Subcutaneous abdominal adipose tissue (tissue), 5 donors: ENCODE data around the gene COX19.
A peak's percentile ranks its signal among the peaks of the same experiment; 100 is the strongest.

Experiments used
- H3K27ac ChIP-seq: one replicate; pipeline ENCODE4 v1.7.0; 2013; ENCODE audit warnings: low read depth, mild to moderate bottlenecking, inconsistent platforms, low read length, moderate library complexity
- H3K27me3 ChIP-seq, 5 donors: one replicate each; pipeline ENCODE4 v1.7.0; 2013; ENCODE audit warnings: low read length in 5 of 5, inconsistent platforms in 1 of 5; ENCODE audit not compliant: control insufficient read depth in 5 of 5, insufficient read depth in 4 of 5
- H3K36me3 ChIP-seq, 5 donors: one replicate each; pipeline ENCODE4 v1.7.0; 2013; ENCODE audit warnings: low read length in 5 of 5; ENCODE audit not compliant: control insufficient read depth in 5 of 5, insufficient read depth in 5 of 5
- H3K4me1 ChIP-seq, 5 donors: one replicate each; pipeline ENCODE4 v1.7.0; 2013; ENCODE audit warnings: low read length in 5 of 5, mild to moderate bottlenecking in 3 of 5, moderate library complexity in 1 of 5; ENCODE audit not compliant: control insufficient read depth in 5 of 5, insufficient read depth in 5 of 5
- H3K4me3 ChIP-seq, 5 donors: one replicate each; pipeline ENCODE4 v1.7.0; 2013; ENCODE audit warnings: low read length in 5 of 5, low read depth in 1 of 5
- H3K9ac ChIP-seq, 5 donors: one replicate each; pipeline ENCODE4 v1.7.0; 2013; ENCODE audit warnings: low read length in 5 of 5, mild to moderate bottlenecking in 4 of 5, moderate library complexity in 3 of 5
- H3K9me3 ChIP-seq, 5 donors: one replicate each; pipeline ENCODE4 v1.7.0; 2013; ENCODE audit warnings: low read length in 5 of 5; ENCODE audit not compliant: control insufficient read depth in 5 of 5
- donor health status: healthy.
- donor health status: healthy.
- donor health status: healthy.
- donor health status: healthy.
- donor health status: healthy.

The COX19 gene, protein sequence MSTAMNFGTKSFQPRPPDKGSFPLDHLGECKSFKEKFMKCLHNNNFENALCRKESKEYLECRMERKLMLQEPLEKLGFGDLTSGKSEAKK

DNA sequence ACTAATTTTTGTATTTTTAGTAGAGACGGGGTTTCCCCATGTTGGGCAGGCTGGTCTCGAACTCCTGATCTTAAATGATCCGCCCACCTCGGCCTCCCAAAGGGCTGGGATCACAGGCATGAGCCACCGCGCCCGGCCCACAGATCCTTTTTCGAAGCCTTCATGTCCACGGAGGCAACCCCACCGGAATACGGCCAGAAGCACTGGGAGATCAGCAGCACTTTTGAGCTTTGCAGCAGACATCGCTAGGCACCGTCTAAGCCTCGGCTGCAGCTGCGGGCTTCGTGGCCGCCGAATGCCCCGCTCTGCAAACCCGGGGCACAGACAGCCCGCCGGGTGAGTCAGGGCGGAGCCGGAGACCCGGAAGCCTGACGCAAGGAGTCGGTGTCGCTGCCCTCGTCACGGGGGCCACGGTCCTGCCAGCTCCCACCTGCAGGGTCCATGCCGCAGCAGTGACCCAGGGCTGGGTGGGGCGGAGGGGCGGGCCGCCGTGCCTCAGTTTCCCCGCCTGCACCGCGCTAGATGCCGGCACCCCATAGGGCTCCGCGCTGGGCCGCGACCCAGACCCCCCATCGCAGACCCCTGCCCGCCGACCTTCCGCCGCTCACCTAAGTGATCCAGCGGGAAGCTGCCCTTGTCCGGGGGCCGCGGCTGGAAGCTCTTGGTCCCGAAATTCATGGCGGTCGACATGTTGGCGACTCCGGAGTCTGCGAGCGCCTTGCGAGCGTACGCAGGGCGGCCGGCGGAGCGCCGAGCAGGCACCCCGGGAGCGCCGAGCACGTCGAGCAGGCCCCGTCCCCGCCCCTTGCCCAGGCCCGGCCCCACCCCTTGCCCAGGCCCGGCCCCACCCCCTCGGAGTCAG, at the start of gene COX19:
Gene COX19, minus strand, starts transcription at position 730 of the 862 bp plus-strand sequence. Its CDS starts 40 bp downstream, at position 690.
- peaks cover 0 to 4% (median 0%) of the 10 kb centered on the region in 5 donors for H3K9me3 ChIP-seq
- H3K9ac ChIP-seq: peak within 1 kb of the TSS in 4 of 5 donors; percentile 90 to 95 (median 94)
- peaks cover 8 to 25% (median 21%) of the 10 kb centered on the region in 5 donors for H3K36me3 ChIP-seq
- peaks cover 0 to 26% (median 23%) of the 10 kb centered on the region in 5 donors for H3K4me1 ChIP-seq
- H3K27ac ChIP-seq: peak within 1 kb of the TSS; percentile 93
- H3K27me3 ChIP-seq: no peaks in the 10 kb centered on the region
- H3K4me3 ChIP-seq: peak within 1 kb of the TSS; percentile 63 to 96 (median 80)

DNA sequence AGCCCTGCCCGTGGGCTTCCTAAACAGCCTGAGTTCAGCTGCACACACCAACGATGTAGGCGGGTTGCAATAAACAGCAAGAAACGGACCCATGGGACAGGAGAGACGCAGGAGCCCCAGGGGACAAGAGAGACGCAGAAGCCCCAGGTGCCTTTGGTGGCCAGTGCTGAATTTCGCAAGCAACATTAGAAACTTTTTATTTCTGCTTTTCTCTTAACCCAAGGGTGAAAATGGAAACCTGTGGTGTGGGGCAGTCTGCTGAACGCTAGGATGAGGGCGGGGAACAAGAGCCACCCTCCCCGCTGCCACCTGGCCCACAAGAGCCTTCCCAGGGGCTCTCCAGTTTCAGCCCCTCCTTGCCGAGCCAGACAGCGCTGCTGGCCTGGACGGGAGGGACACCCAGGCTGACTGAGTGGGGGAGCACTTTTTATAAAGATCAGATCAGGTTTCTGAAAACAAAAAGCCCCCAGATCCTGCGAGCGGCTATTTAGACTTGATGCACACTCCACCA, 49.0 kb upstream of the COX19 start:
- Histone ChIP-seq H3K27ac (no peak overlapping the region), H3K9me3 (no peaks in the 10 kb centered on the region), H3K27me3 (no peaks in the 10 kb centered on the region), H3K4me3 (no peak overlapping the region), H3K36me3 (peaks cover 0 to 41% (median 16%) of the 10 kb centered on the region in 5 donors), H3K9ac (no peak overlapping the region), H3K4me1 (peaks cover 0 to 25% (median 18%) of the 10 kb centered on the region in 5 donors)

DNA sequence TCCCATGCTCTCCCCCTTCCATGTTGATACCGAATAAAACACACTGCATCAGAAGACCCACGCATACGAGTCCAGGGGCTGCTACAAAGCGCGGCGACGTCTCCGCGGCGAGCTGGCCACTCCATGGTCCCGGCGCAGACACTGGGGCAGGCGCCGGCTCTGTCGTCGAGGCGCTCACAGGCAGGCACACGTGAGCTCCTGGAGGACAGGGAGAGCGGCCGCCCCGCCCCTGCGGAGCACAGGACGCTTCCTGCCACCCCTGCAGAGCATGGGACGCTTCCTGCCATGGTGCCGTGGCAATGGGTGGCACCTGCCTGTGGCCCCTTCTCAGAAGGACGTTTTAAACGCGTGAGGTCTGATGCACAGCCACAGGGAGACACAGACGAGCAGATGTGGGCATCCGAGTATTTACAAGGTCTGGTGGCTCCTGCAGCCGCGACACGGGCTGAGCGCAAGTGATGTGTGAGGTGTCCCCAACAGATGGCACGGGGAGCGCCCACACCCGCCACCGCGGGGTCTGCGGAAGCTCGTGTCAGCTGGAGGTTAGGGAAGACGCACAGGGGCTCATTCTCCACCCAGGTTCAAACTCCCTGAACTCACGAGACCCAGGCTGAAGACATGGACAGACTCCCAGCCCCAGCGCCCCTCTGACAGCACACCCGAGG, 47.6 kb upstream of the COX19 start:
- Histone ChIP-seq H3K27ac (no peak overlapping the region), H3K36me3 (peaks cover 0 to 49% (median 24%) of the 10 kb centered on the region in 5 donors)

DNA sequence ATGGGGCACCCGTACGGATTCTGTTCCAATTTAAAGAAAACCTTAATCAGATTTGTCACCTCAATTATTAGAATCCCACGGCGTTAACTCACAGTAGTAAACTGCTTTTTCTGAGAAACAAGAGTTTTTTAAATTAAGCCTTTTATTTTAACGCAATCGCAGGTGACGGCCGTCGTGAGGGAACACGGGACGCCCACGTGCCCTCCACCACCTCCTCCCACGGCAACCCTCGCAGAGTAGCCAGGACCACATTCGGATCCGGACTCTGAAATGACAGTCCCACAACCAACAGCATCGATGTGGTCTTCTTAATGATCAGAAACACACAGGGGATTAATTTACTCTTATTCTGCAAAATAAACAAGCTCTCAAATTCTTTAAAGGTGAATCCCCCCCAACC, 47.0 kb upstream of the COX19 start:
- Histone ChIP-seq H3K36me3 (peaks cover 0 to 50% (median 24%) of the 10 kb centered on the region in 5 donors), H3K4me3 (no peak overlapping the region), H3K27ac (no peak overlapping the region), H3K9me3 (no peaks in the 10 kb centered on the region), H3K4me1 (peaks cover 0 to 8% (median 5%) of the 10 kb centered on the region in 5 donors), H3K27me3 (no peaks in the 10 kb centered on the region), H3K9ac (no peak overlapping the region)

More for the DNA sequence above, 47.6 kb upstream of the COX19 start:
- H3K27me3 ChIP-seq: no peaks in the 10 kb centered on the region
- no peaks in the 10 kb centered on the region for H3K9me3 ChIP-seq
- no peak overlapping the region for H3K9ac ChIP-seq
- no peak overlapping the region for H3K4me3 ChIP-seq
- peaks cover 0 to 14% (median 9%) of the 10 kb centered on the region in 5 donors for H3K4me1 ChIP-seq

DNA sequence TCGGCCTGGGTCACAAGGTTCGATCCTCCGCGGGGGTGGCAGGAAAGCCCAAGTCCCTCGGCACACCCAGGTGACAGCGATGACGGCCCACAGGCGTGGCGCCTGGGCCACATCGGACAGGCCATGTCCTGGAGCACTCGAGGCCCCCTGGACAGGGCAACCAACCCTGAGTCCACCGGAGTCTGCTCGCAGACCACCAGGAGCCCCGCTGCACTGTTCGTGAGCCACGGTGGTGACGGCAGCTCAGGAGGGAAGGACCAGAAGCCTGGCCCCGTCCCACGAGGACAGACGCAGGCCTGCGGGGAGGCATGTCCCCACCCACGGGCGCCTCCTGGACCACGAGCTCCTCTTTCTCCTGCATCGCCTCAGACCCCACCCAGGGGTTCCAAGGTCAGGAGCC, 46.6 kb upstream of the COX19 start:
- Histone ChIP-seq H3K9ac (no peak overlapping the region), H3K36me3 (peaks cover 0 to 54% (median 24%) of the 10 kb centered on the region in 5 donors), H3K4me3 (no peak overlapping the region), H3K27ac (no peak overlapping the region), H3K9me3 (no peaks in the 10 kb centered on the region), H3K4me1 (peaks cover 0 to 4% (median under 1%) of the 10 kb centered on the region in 5 donors), H3K27me3 (no peaks in the 10 kb centered on the region)

DNA sequence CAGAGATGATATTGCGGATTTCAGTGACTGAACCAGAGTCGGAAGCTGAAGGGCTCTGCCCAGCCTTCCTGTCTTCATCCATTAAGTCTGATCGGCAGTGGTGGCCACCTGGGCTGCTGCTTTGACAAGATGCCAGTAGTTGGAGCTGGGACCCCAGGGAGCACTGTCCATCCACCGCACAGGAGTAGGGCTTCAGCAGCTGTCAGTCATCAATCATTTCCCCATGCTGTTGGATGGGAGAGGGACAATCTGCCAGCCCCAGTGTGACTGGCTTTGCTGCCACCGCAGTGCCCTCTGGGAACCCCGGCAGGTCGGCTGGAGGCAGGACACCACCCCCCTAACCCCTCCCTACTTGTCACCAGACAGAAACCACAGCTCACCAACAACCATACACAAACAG, 46.0 kb upstream of the COX19 start:
- Histone ChIP-seq H3K9ac (no peak overlapping the region), H3K9me3 (no peaks in the 10 kb centered on the region), H3K4me1 (peaks cover 0 to 2% (median 0%) of the 10 kb centered on the region in 5 donors), H3K27ac (no peak overlapping the region), H3K4me3 (no peak overlapping the region), H3K27me3 (no peaks in the 10 kb centered on the region), H3K36me3 (peaks cover 0 to 55% (median 22%) of the 10 kb centered on the region in 5 donors)

DNA sequence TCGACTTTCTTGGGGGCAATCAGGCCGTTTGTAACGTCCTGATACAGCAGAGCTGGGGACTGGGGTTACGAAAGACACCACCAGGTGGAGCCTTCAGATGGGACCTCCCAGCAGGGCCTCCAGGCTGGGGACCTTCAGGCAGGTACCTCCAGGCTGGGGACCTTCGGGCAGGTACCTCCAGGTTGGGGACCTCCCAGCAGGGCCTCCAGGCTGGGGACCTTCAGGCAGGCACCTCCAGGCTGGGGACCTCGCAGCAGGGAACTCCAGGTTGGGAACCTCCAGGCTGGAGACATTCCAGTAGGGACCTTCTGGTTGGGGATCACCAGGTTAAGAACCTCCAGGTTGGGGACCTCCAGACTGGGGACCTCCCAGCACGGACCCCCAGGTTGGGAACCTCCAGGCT, 45.5 kb upstream of the COX19 start:
- Histone ChIP-seq H3K9me3 (no peaks in the 10 kb centered on the region), H3K9ac (no peak overlapping the region), H3K27me3 (no peaks in the 10 kb centered on the region), H3K27ac (no peak overlapping the region), H3K4me3 (no peak overlapping the region), H3K4me1 (peaks cover 0 to 5% (median 0%) of the 10 kb centered on the region in 5 donors), H3K36me3 (peaks cover 0 to 50% (median 18%) of the 10 kb centered on the region in 5 donors)

DNA sequence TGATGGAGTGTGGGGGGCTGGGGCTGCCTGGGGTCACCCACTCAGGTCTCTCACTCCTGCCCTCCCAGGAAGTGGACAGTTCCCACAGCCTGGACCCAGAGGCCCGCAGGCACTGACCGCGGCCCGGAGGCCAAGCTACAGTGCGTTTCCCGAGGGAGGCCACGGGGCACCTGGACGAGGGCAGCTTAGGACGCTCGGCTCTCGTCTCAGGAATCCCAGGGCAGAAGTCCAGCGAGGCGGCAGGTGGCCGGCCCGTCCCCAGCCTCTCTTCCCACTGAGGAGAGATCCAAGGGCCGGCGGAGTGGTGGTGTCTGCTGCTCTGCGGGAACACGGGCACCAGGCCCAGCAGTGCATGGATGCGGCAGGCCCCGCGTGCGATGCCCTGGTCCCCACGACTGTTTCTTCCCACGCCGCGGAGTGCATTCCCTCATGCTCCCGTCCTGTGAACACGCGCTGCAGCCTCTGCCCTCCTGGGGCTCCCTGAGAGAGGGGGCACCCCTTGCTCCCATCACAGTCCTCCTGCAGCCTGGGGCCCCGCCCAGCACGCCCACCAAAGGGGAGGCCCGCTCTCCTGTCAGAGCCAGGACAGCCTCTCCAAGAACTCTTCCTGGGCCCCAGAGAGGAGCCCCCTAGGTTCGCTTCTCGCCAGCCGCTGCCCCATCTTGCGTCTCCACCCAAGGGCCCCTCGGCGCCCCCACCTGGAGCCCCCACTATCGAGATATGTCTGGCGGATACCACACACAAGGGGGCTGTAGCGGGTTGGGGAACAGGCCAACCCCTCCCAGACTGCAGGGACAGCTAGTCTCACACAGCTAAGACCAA, 44.7 kb upstream of the COX19 start:
- Histone ChIP-seq H3K27ac (no peak overlapping the region), H3K36me3 (peaks cover 0 to 42% (median 11%) of the 10 kb centered on the region in 5 donors), H3K4me3 (no peak overlapping the region), H3K4me1 (peaks cover 0 to 10% (median 0%) of the 10 kb centered on the region in 5 donors), H3K27me3 (no peaks in the 10 kb centered on the region), H3K9me3 (no peaks in the 10 kb centered on the region), H3K9ac (no peak overlapping the region)

DNA sequence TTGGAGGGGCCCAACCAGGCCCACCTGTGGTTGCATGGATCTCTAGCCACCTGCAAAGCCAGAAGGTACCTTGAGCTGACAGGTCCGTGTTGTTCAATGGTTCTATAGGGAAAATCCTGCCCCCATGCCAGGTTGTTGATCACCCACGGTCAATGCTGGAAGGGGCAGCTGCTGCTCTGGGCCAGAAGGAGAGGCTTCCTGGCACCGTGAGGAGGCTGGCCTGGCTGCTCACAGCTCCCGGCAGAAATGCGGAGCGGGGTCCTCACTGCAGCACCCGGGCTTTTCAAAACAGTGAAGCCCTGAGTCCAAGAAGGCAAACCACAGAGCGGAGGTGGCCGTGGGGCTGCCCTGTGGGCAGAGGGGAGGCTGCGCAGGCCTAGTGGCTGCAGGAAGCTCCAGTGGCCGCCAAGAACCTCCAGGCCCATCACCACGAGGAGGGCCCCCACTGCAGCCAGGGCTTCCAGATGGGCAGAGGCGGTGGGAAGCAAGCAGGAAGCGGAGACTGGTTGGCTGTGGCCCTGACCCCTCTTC, 44.0 kb upstream of the COX19 start:
- H3K27ac ChIP-seq: no peak overlapping the region
- H3K4me3 ChIP-seq: no peak overlapping the region
- no peak overlapping the region for H3K9ac ChIP-seq
- H3K36me3 ChIP-seq: peaks cover 0 to 39% (median 11%) of the 10 kb centered on the region in 5 donors
- peaks cover 0 to 10% (median 0%) of the 10 kb centered on the region in 5 donors for H3K4me1 ChIP-seq
- no peaks in the 10 kb centered on the region for H3K27me3 ChIP-seq
- no peaks in the 10 kb centered on the region for H3K9me3 ChIP-seq
